ENCODE data around the gene ZNF70.

- TF ChIP-seq EP300 (IDR thresholded peaks at IDR 0.05) (no peak), CTCF (IDR thresholded peaks at IDR 0.05) (no peak), POLR2A (IDR thresholded peaks at IDR 0.05) (no peak), POLR2AphosphoS5 (IDR thresholded peaks at IDR 0.05) (no peak)
Observed at GRCh38 chr22:23763579-23763945, 12.7 kb upstream of the ZNF70 start.

All from gastroesophageal sphincter (tissue), 3 donors.